Osteocyte (in vitro differentiated cells): ENCODE measurements around the gene PDYN. TPM values are rescaled to one million over a fixed set of nuclear protein-coding genes. Genes with fewer than 3 reads are reported as not detected.

Source experiments
- DNase-seq: peaks from one replicate; pipeline ENCODE4 v3.0.0; 2021; ENCODE audit warnings: mixed read lengths; ENCODE audit not compliant: unreplicated experiment; ENCODE audit errors: extremely low spot score
- H3K27ac Mint-ChIP-seq: one replicate; pipeline ENCODE4 v1.8.0; 2021; ENCODE audit warnings: mild to moderate bottlenecking, mixed read lengths; ENCODE audit not compliant: unreplicated experiment
- H3K27me3 Mint-ChIP-seq: one replicate; pipeline ENCODE4 v1.8.0; 2021; ENCODE audit warnings: mixed read lengths; ENCODE audit not compliant: unreplicated experiment
- H3K36me3 Mint-ChIP-seq: one replicate; pipeline ENCODE4 v1.8.0; 2021; ENCODE audit warnings: mixed read lengths; ENCODE audit not compliant: unreplicated experiment
- H3K4me1 Mint-ChIP-seq: one replicate; pipeline ENCODE4 v1.8.0; 2021; ENCODE audit warnings: mixed read lengths; ENCODE audit not compliant: unreplicated experiment
- H3K4me3 Mint-ChIP-seq: one replicate; pipeline ENCODE4 v1.8.0; 2021; ENCODE audit warnings: mild to moderate bottlenecking, moderate library complexity, mixed read lengths; ENCODE audit not compliant: unreplicated experiment
- H3K9me3 Mint-ChIP-seq: one replicate; pipeline ENCODE4 v1.8.0; 2021; ENCODE audit warnings: mixed read lengths; ENCODE audit not compliant: unreplicated experiment
- CTCF ChIP-seq: fragments of 200-600 bp; sonication (generic); IDR thresholded peaks from 2 replicates; pipeline ENCODE4 v1.5.0; 2021; ENCODE audit warnings: antibody characterized with exemption, mild to moderate bottlenecking, moderate library complexity
- total RNA-seq: library from RNA; stranded (reverse); gene quantifications from 2 replicates; pipeline ENCODE4 v1.2.1, GENCODE V29; 2021

PDYN gene
- total RNA-seq, 1 donor from 2014 or later, result not detected

GRCh38 chr20:1959156-1959555 is 34.7 kb downstream of the PDYN start:
- Mint-ChIP-seq H3K9me3 (no peaks in the 10 kb centered on the region), H3K27ac (no peak overlapping the region), H3K36me3 (no peaks in the 10 kb centered on the region), H3K27me3 (peaks cover 58% of the 10 kb centered on the region), H3K4me3 (no peak overlapping the region), H3K4me1 (no peaks in the 10 kb centered on the region)
- no peak for TF ChIP-seq CTCF
- no peak for DNase-seq

- H3K9me3 Mint-ChIP-seq, result no peaks in the 10 kb centered on the region
- no peak overlapping the region for H3K4me3 Mint-ChIP-seq
- peaks cover 51% of the 10 kb centered on the region for H3K27me3 Mint-ChIP-seq
- TF ChIP-seq CTCF, result no peak
- no peak overlapping the region for H3K27ac Mint-ChIP-seq
- no peak for DNase-seq
- no peaks in the 10 kb centered on the region for H3K4me1 Mint-ChIP-seq
- no peaks in the 10 kb centered on the region for H3K36me3 Mint-ChIP-seq
Observed at GRCh38 chr20:1958426-1958825, 35.4 kb downstream of the PDYN start.

- peaks cover 34% of the 10 kb centered on the region for H3K27me3 Mint-ChIP-seq
- no peaks in the 10 kb centered on the region for H3K9me3 Mint-ChIP-seq
- H3K36me3 Mint-ChIP-seq, result no peaks in the 10 kb centered on the region
- H3K4me3 Mint-ChIP-seq, result no peak overlapping the region
- H3K4me1 Mint-ChIP-seq, result peaks cover 4% of the 10 kb centered on the region
- no peak overlapping the region for H3K27ac Mint-ChIP-seq
- no peak for TF ChIP-seq CTCF
- DNase-seq, result no peak
Observed at GRCh38 chr20:1955217-1955616, 38.6 kb downstream of the PDYN start.

GRCh38 chr20:1953621-1954020 is 40.2 kb downstream of the PDYN start:
- no peak for TF ChIP-seq CTCF
- H3K36me3 Mint-ChIP-seq, result no peaks in the 10 kb centered on the region
- no peaks in the 10 kb centered on the region for H3K9me3 Mint-ChIP-seq
- H3K27ac Mint-ChIP-seq, result no peak overlapping the region
- no peak overlapping the region for H3K4me3 Mint-ChIP-seq
- peaks cover 32% of the 10 kb centered on the region for H3K27me3 Mint-ChIP-seq
- no peak for DNase-seq
- H3K4me1 Mint-ChIP-seq, result peaks cover 20% of the 10 kb centered on the region

- no peak overlapping the region for H3K27ac Mint-ChIP-seq
- no peaks in the 10 kb centered on the region for H3K9me3 Mint-ChIP-seq
Observed at GRCh38 chr20:1952737-1953530, 40.9 kb downstream of the PDYN start.

More at GRCh38 chr20:1952737-1953530, 40.9 kb downstream of the PDYN start:
- no peak for DNase-seq
- TF ChIP-seq CTCF, result no peak
- Mint-ChIP-seq H3K4me3 (no peak overlapping the region), H3K27me3 (peaks cover 34% of the 10 kb centered on the region), H3K4me1 (peaks cover 22% of the 10 kb centered on the region), H3K36me3 (no peaks in the 10 kb centered on the region)
